HepG2 (cell line): ENCODE results near the gene RNF17. TPM values are rescaled to one million over a fixed set of nuclear protein-coding genes. Genes with fewer than 3 reads are reported as not detected.

Source experiments
- ATAC-seq: fragments of 200-7000 bp; cut with Tn5 transposase; 3 replicates; pipeline ENCODE4 v1.9.1; 2020; ENCODE audit warnings: mild to moderate bottlenecking, moderate library complexity
- BruUV-seq: library from RNA; stranded (reverse); fragments of 400-500 nt; replicated peaks from 2 replicates; lab custom pipeline; 2021; lab: Mats Ljungman, UMichigan
- CTCF ChIA-PET: fragments of 300-600 bp; formaldehyde crosslinking; extraction: SDS; loops from one replicate; lab custom pipeline; 2021; ENCODE audit warnings: low total read pairs, inconsistent platforms, low intra/inter-chr PET ratio; lab: Yijun Ruan, JAX
- POLR2A ChIA-PET: fragments of 350-600 bp; sonication (Branson Sonifier 250); formaldehyde crosslinking; loops from one replicate; lab custom pipeline; 2020; ENCODE audit warnings: antibody characterized with exemption, inconsistent platforms; lab: Yijun Ruan, JAX
- DNase-seq: peaks from one replicate; pipeline ENCODE4 v3.0.0-alpha.2; 2015; ENCODE audit warnings: low spot score
- FAIRE-seq: peaks from 3 replicates; lab custom pipeline; 2011; peaks lifted over from hg19 to GRCh38; lab: Jason Lieb, UNC
- H2AFZ ChIP-seq: one replicate; pipeline ENCODE4 v1.6.1; 2011; ENCODE audit warnings: low read length, inconsistent platforms
- H3K27ac ChIP-seq: fragments of 300-600 bp; 3 replicates; pipeline ENCODE4 v1.8.0; 2011; ENCODE audit warnings: mixed run types, mild to moderate bottlenecking, mixed read lengths, low read length, inconsistent platforms; ENCODE audit not compliant: insufficient read depth; ENCODE audit errors: extremely low read length
- H3K27me3 ChIP-seq, 2 experiments: fragments of 200-600 bp in 1 of 2; 2 replicates in 1 of 2; 3 replicates in 1 of 2; pipeline versions ENCODE4 v1.6.0 to v1.8.0; 2011; ENCODE audit warnings: low read length in 2 of 2, mild to moderate bottlenecking in 2 of 2, moderate library complexity in 2 of 2, inconsistent platforms in 1 of 2; ENCODE audit not compliant: insufficient read depth in 2 of 2, control insufficient read depth in 1 of 2
- H3K36me3 ChIP-seq, 2 experiments: fragments of 200-600 bp in 1 of 2; replicated peaks in 1 of 2; 2 replicates in 1 of 2; 3 replicates in 1 of 2; pipeline versions ENCODE4 v1.5.1 to v1.8.0; 2011; ENCODE audit warnings: low read length in 2 of 2, inconsistent platforms in 1 of 2; ENCODE audit not compliant: insufficient read depth in 2 of 2, control insufficient read depth in 1 of 2
- H3K4me1 ChIP-seq: 2 replicates; pipeline ENCODE4 v1.5.1; 2012; ENCODE audit warnings: low read length, inconsistent platforms; ENCODE audit not compliant: insufficient read depth
- H3K4me2 ChIP-seq: 2 replicates; pipeline ENCODE4 v1.6.0; 2011; ENCODE audit warnings: low read depth, low read length, inconsistent platforms
- H3K4me3 ChIP-seq, 3 experiments: fragments of 200-600 bp in 1 of 3; sonication (generic), shearing (Covaris generic) in 1 of 3; replicated peaks in 1 of 3; 2 replicates each; pipeline ENCODE4 v1.5.1; 2011 to 2016; ENCODE audit warnings: low read length in 3 of 3, inconsistent platforms in 2 of 3, low read depth in 2 of 3, mild to moderate bottlenecking in 2 of 3, control low read depth in 1 of 3, mixed read lengths in 1 of 3; ENCODE audit not compliant: insufficient read depth in 1 of 3
- H3K79me2 ChIP-seq: one replicate; pipeline ENCODE4 v1.6.1; 2011; ENCODE audit warnings: low read length, inconsistent platforms; ENCODE audit not compliant: insufficient read depth
- H3K9ac ChIP-seq: 2 replicates; pipeline ENCODE4 v1.6.0; 2011; ENCODE audit warnings: mild to moderate bottlenecking, low read depth, low read length, inconsistent platforms; ENCODE audit not compliant: insufficient read depth
- H3K9me3 ChIP-seq: 2 replicates; pipeline ENCODE4 v1.5.1; 2012; ENCODE audit warnings: mild to moderate bottlenecking, low read length
- H4K20me1 ChIP-seq: 2 replicates; pipeline ENCODE4 v1.6.0; 2011; ENCODE audit warnings: inconsistent platforms, mild to moderate bottlenecking, low read length, moderate library complexity; ENCODE audit not compliant: insufficient read depth
- ARID2 ChIP-seq: sonication (generic); formaldehyde crosslinking; IDR thresholded peaks from 2 replicates; pipeline ENCODE4 v1.8.1; 2022; ENCODE audit warnings: mild to moderate bottlenecking, missing genetic modification reagents, borderline replicate concordance
- CCAR2 ChIP-seq: fragments of 200-400 bp; formaldehyde crosslinking; optimal IDR thresholded peaks from 2 replicates; pipeline ENCODE3; 2018; ENCODE audit warnings: low read depth, mild to moderate bottlenecking, low read length, moderate library complexity
- ERF ChIP-seq: IDR thresholded peaks from 2 replicates; pipeline ENCODE4 v1.6.1; 2018; ENCODE audit warnings: missing biosample characterization, missing genetic modification reagents
- FOXK1 ChIP-seq: sonication (generic); formaldehyde crosslinking; IDR thresholded peaks from 2 replicates; pipeline ENCODE4 v1.4.0; 2020; ENCODE audit warnings: low read depth, missing genetic modification reagents, borderline replicate concordance
- FOXP1 ChIP-seq, 2 experiments: fragments of 450-650 bp in 1 of 2; IDR thresholded peaks; 2 replicates each; pipeline ENCODE4 v1.6.1; 2017 to 2018; ENCODE audit warnings: antibody characterized with exemption in 1 of 2
- JARID2 ChIP-seq: sonication (generic); formaldehyde crosslinking; IDR thresholded peaks from 2 replicates; pipeline ENCODE4 v1.8.1; 2023; ENCODE audit warnings: missing genetic modification reagents, inconsistent platforms; ENCODE audit not compliant: insufficient replicate concordance
- KLF6 ChIP-seq: IDR thresholded peaks from 2 replicates; pipeline ENCODE4 v1.8.0; 2016; ENCODE audit warnings: missing biosample characterization, missing genetic modification reagents
- MAFK ChIP-seq, 2 experiments: IDR thresholded peaks in 1 of 2; conservative IDR thresholded peaks in 1 of 2; 2 replicates each; pipeline ENCODE4 v1.6.1; 2011; ENCODE audit warnings: improper control_type of control experiment in 2 of 2, low read length in 2 of 2
- MEIS1 ChIP-seq: sonication (generic); formaldehyde crosslinking; IDR thresholded peaks from 2 replicates; pipeline ENCODE4 v1.9.0; 2021; ENCODE audit warnings: mild to moderate bottlenecking, missing genetic modification reagents, moderate library complexity, borderline replicate concordance
- NFYC ChIP-seq: IDR thresholded peaks from 2 replicates; pipeline ENCODE4 v1.6.1; 2016; ENCODE audit warnings: missing genetic modification reagents, missing compliant biosample characterization
- PAF1 ChIP-seq: IDR thresholded peaks from 2 replicates; pipeline ENCODE4 v1.6.1; 2016; ENCODE audit warnings: missing genetic modification reagents, missing compliant biosample characterization
- ZFP90 ChIP-seq: sonication (generic); formaldehyde crosslinking; IDR thresholded peaks from 2 replicates; pipeline ENCODE4 v1.8.0; 2022; ENCODE audit warnings: missing genetic modification reagents, mild to moderate bottlenecking, inconsistent platforms, borderline replicate concordance
- ZNF292 ChIP-seq: sonication (generic); formaldehyde crosslinking; IDR thresholded peaks from 2 replicates; pipeline ENCODE4 v1.8.1; 2022; ENCODE audit warnings: mild to moderate bottlenecking, low read depth, missing genetic modification reagents, borderline replicate concordance
- ZNF460 ChIP-seq: sonication (generic); formaldehyde crosslinking; IDR thresholded peaks from 2 replicates; pipeline ENCODE4 v1.5.1; 2020; ENCODE audit warnings: missing genetic modification reagents, mild to moderate bottlenecking, borderline replicate concordance
- ZNF496 ChIP-seq: sonication (generic); formaldehyde crosslinking; IDR thresholded peaks from 2 replicates; pipeline ENCODE4 v1.8.1; 2023; ENCODE audit warnings: mild to moderate bottlenecking, moderate library complexity, missing genetic modification reagents; ENCODE audit not compliant: insufficient replicate concordance
- ZSCAN25 ChIP-seq: sonication (generic); formaldehyde crosslinking; IDR thresholded peaks from 2 replicates; pipeline ENCODE4 v1.8.0; 2022; ENCODE audit warnings: mild to moderate bottlenecking, missing genetic modification reagents
- WGBS: methylation state at CpG from one replicate; pipeline ENCODE4 v1.1.6; 2017; ENCODE audit warnings: low lambda C conversion rate; 5-methylcytosine and 5-hydroxymethylcytosine counted together
- in situ Hi-C: cut with HindIII; loops from 2 replicates; pipeline ENCODE4 v1.10.0; 2017; ENCODE audit warnings: low pct_unique_long_range_greater_than_20kb; ENCODE audit not compliant: extremely low pct_ligation_motif_present
- intact Hi-C: fragments of 100-400 bp; cut with micrococcal nuclease; formaldehyde crosslinking; loops from one replicate; pipeline ENCODE4 v1.10.0; 2022; ENCODE audit not compliant: unreplicated experiment
- polyA plus RNA-seq, 8 experiments: library from polyadenylated mRNA; depleted of rRNA in 3 of 8; stranded (reverse) in 7 of 8; unstranded in 1 of 8; fragments of >200 nt; fragmentation: Illumina TruSeq in 4 of 8; extraction: Trizol in 4 of 8; gene quantifications; 2 replicates each; pipeline versions ENCODE4 v1.2.1 to v1.2.3, GENCODE V29; 2011 to 2016; ENCODE audit warnings: low read depth in 4 of 8, missing spikeins in 1 of 8, mixed read lengths in 1 of 8; ENCODE audit not compliant: insufficient read depth in 1 of 8
- total RNA-seq, 5 experiments: library from RNA; depleted of rRNA; stranded (reverse); fragments of >200 nt; fragmentation: Illumina TruSeq; extraction: Trizol; gene quantifications; 2 replicates each; pipeline ENCODE4 v1.2.3, GENCODE V29; 2016; ENCODE audit warnings: low read depth in 1 of 5
- TF ChIP-seq, protein P1 (sequence below): sonication (generic); formaldehyde crosslinking; IDR thresholded peaks from 2 replicates; pipeline ENCODE4 v1.5.0; 2020; ENCODE audit warnings: mild to moderate bottlenecking, missing genetic modification reagents
- TF ChIP-seq, protein P2 (sequence below): sonication (generic); formaldehyde crosslinking; IDR thresholded peaks from 2 replicates; pipeline ENCODE4 v1.4.0; 2020; ENCODE audit warnings: mild to moderate bottlenecking, missing genetic modification reagents, borderline replicate concordance

RNF17 gene
- total and polyA plus RNA-seq, 2 of the 13 experiments (the other 11 are each of a cell fraction or from before 2014, with no cell fraction given) = not detected

DNA sequence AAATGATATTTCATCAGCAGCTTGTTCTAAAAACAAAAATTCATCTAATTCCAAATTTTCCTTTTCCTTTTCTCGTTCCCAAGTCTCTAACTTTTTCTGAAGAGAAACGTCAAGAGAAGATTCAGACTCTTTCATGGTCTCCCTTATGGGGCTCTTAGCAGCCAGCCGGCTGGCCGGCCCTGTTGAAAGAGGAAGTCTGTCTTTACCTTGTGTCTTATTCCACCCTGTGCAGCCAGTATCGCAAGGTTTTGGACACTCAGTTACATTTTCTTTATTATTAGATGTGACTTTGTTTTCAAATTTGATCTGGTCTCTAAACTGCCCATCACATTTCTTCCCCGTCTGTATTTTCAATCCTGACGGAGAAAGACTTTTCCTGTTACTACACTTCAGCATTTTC is 142.3 kb downstream of the RNF17 start (continued):
- TF ChIP-seq, protein P1, sequence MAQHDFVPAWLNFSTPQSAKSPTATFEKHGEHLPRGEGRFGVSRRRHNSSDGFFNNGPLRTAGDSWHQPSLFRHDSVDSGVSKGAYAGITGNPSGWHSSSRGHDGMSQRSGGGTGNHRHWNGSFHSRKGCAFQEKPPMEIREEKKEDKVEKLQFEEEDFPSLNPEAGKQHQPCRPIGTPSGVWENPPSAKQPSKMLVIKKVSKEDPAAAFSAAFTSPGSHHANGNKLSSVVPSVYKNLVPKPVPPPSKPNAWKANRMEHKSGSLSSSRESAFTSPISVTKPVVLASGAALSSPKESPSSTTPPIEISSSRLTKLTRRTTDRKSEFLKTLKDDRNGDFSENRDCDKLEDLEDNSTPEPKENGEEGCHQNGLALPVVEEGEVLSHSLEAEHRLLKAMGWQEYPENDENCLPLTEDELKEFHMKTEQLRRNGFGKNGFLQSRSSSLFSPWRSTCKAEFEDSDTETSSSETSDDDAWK (CRISPR knock-in tag) = no peak
- no peak for TF ChIP-seq MEIS1 (CRISPR knock-in tag)
- TF ChIP-seq ZNF460 (CRISPR knock-in tag) = no peak
- TF ChIP-seq CCAR2 = no peak
- no peak for TF ChIP-seq JARID2 (CRISPR knock-in tag)

DNA sequence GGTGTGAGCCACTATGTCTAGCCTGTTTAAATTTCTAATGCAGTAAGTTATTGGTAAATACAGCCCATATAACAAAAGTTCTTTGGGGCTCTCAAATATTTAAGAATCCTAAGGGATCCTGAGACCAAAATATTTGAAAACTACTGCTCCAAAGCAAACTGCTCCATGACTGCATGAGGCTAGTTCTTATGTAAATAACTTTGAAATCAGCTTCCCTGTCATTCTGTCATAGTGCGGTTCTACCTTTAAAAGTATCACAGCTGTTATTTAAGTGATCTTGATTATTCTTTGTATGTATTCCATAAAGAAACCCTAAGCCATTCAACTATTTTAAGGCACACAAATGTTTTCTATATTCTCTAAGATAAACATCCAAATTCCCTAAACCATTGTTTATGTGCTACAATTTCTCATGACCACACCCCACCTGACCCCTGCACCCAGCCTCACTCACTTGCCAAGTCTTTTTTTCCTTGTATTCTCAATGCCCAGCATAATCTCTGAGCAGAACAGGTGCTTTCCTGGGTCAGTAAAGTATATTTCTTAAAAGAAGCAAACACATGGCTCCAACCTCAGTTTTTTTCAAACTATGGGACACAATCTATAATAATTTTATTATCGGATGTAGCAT is 146.6 kb downstream of the RNF17 start:
- WGBS = 93% methylated on average over 2 of the region's 2 CpGs
- FAIRE-seq (no peak), ATAC-seq (no peak), DNase-seq (no peak)
- in situ Hi-C loops (no loop called here), intact Hi-C loops (no loop called here)
- H3K36me3 ChIP-seq = peaks cover 11 to 30% of the 10 kb centered on the region in 2 experiments
- H3K4me1 ChIP-seq = no peaks in the 10 kb centered on the region
- peaks cover 12% of the 10 kb centered on the region for H3K79me2 ChIP-seq
- H2AFZ ChIP-seq = no peak overlapping the region
- TF ChIP-seq ERF (no peak), FOXK1 (no peak), ZSCAN25 (CRISPR knock-in tag) (no peak), ZNF496 (no peak), PAF1 (no peak), NFYC (CRISPR knock-in tag) (no peak), KLF6 (CRISPR knock-in tag) (no peak), MAFK (conservative IDR thresholded peaks at IDR 0.05 in 1 of 2, IDR thresholded peaks at IDR 0.05 in 1 of 2; ENCODE audit: low read length in 2 of 2) (no peak), FOXP1 (IDR thresholded peaks at IDR 0.05) (no peak), FOXP1 (CRISPR knock-in tag; IDR thresholded peaks at IDR 0.05) (no peak), ZFP90 (CRISPR knock-in tag) (no peak), ARID2 (no peak), ZNF292 (CRISPR knock-in tag) (no peak)
- TF ChIP-seq, protein P2, sequence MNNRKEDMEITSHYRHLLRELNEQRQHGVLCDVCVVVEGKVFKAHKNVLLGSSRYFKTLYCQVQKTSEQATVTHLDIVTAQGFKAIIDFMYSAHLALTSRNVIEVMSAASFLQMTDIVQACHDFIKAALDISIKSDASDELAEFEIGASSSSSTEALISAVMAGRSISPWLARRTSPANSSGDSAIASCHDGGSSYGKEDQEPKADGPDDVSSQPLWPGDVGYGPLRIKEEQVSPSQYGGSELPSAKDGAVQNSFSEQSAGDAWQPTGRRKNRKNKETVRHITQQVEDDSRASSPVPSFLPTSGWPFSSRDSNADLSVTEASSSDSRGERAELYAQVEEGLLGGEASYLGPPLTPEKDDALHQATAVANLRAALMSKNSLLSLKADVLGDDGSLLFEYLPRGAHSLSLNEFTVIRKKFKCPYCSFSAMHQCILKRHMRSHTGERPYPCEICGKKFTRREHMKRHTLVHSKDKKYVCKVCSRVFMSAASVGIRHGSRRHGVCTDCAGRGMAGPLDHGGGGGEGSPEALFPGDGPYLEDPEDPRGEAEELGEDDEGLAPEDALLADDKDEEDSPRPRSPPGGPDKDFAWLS = no peak
- H3K9ac ChIP-seq = no peak overlapping the region
- POLR2A ChIA-PET = no interaction called here
- no TSS peak for BruUV-seq
- no peaks in the 10 kb centered on the region for H4K20me1 ChIP-seq
- H3K4me3 ChIP-seq = no peak overlapping the region
- H3K27me3 ChIP-seq = no peaks in the 10 kb centered on the region
- no peak overlapping the region for H3K4me2 ChIP-seq
- H3K27ac ChIP-seq = no peak overlapping the region
- H3K9me3 ChIP-seq = no peaks in the 10 kb centered on the region
- CTCF ChIA-PET = no interaction called here
